OCI-LY1 (cell line): ENCODE results near the gene CARNS1.

Experiments
- EZH2 ChIP-seq: fragments of 200-600 bp; sonication (generic), shearing (Covaris generic); IDR thresholded peaks from 2 replicates; pipeline ENCODE4 v1.8.0; 2017; ENCODE audit warnings: borderline replicate concordance, mixed run types, mild to moderate bottlenecking, antibody characterized with exemption, low read length, moderate library complexity, mixed read lengths
- TF ChIP-seq, protein P1 (sequence below): fragments of 200-600 bp; sonication (generic), shearing (Covaris generic); IDR thresholded peaks from 2 replicates; pipeline ENCODE4 v1.5.1; 2017; ENCODE audit warnings: mild to moderate bottlenecking, antibody characterized with exemption, low read length, moderate library complexity, mixed read lengths

GRCh38 chr11:67396587-67397389 is 18.7 kb upstream of the CARNS1 start:
- TF ChIP-seq, protein P1, sequence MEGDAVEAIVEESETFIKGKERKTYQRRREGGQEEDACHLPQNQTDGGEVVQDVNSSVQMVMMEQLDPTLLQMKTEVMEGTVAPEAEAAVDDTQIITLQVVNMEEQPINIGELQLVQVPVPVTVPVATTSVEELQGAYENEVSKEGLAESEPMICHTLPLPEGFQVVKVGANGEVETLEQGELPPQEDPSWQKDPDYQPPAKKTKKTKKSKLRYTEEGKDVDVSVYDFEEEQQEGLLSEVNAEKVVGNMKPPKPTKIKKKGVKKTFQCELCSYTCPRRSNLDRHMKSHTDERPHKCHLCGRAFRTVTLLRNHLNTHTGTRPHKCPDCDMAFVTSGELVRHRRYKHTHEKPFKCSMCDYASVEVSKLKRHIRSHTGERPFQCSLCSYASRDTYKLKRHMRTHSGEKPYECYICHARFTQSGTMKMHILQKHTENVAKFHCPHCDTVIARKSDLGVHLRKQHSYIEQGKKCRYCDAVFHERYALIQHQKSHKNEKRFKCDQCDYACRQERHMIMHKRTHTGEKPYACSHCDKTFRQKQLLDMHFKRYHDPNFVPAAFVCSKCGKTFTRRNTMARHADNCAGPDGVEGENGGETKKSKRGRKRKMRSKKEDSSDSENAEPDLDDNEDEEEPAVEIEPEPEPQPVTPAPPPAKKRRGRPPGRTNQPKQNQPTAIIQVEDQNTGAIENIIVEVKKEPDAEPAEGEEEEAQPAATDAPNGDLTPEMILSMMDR, result no peak
- TF ChIP-seq EZH2, result no peak
